ENCODE results near the gene LONP1. TPM values are rescaled to one million over a fixed set of nuclear protein-coding genes. Genes with fewer than 3 reads are reported as not detected.

LONP1 gene
- total and polyA plus RNA-seq, 4 donors = 32.3 to 83.9 (median 57.5) TPM

DNA sequence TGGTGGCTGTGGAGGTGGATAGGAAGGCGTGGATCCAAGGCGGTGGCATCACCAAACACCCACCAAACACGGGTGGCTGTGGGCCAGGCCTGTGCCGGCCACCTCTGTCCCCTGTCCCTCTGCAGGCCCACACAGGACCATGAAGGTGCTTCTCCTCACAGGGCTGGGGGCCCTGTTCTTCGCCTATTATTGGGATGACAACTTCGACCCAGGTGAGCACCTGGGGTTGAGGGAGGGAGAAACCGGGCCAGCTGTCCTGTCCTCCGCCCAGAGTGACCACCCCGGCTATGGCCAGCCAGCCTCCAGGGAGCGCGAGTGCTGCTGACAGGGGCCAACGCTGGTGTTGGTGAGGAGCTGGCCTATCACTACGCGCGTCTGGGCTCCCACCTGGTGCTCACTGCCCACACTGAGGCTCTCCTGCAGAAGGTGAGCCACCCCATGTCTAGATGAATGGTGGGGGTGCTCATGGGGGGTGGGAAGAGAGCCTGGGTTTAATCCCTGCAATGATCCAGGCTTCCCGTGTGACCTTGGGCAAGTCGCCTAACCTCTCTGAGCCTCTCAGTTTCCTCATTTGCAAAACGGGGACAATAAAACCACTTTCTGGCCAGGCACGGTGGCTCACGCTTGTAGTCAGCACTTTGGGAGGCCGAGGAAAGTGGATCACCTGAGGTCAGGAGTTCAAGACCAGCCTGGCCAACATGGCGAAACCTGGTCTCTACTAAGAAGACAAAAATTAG lies 35.1 kb downstream of the LONP1 start:
- DNase-seq (ENCODE audit: low spot score) = no peak
- H3K4me3 ChIP-seq (ENCODE audit: low read depth in 1 of 3, low read length in 3 of 3) = no peak overlapping the region
- TF ChIP-seq, protein P1, sequence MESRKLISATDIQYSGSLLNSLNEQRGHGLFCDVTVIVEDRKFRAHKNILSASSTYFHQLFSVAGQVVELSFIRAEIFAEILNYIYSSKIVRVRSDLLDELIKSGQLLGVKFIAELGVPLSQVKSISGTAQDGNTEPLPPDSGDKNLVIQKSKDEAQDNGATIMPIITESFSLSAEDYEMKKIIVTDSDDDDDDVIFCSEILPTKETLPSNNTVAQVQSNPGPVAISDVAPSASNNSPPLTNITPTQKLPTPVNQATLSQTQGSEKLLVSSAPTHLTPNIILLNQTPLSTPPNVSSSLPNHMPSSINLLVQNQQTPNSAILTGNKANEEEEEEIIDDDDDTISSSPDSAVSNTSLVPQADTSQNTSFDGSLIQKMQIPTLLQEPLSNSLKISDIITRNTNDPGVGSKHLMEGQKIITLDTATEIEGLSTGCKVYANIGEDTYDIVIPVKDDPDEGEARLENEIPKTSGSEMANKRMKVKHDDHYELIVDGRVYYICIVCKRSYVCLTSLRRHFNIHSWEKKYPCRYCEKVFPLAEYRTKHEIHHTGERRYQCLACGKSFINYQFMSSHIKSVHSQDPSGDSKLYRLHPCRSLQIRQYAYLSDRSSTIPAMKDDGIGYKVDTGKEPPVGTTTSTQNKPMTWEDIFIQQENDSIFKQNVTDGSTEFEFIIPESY (IDR thresholded peaks at IDR 0.05) = no peak
- no peak for TF ChIP-seq MAX (IDR thresholded peaks at IDR 0.05)
- no peak for TF ChIP-seq RAD21 (IDR thresholded peaks at IDR 0.05)
- TF ChIP-seq RXRA (IDR thresholded peaks at IDR 0.05) = no peak
- no peak for TF ChIP-seq EGR1 (IDR thresholded peaks at IDR 0.05; ENCODE audit: low read depth in 2 of 2)
- TF ChIP-seq YY1 (IDR thresholded peaks at IDR 0.05) = no peak
- no peak for TF ChIP-seq HNF4G (IDR thresholded peaks at IDR 0.05)
- TF ChIP-seq JUND (IDR thresholded peaks at IDR 0.05) = no peak
- TF ChIP-seq FOXA1 (IDR thresholded peaks at IDR 0.05) = no peak
- TF ChIP-seq NR2F2 (IDR thresholded peaks at IDR 0.05) = no peak
- TF ChIP-seq FOXA2 (IDR thresholded peaks at IDR 0.05) = no peak
- TF ChIP-seq ATF3 (IDR thresholded peaks at IDR 0.05) = no peak
- TF ChIP-seq, protein P2, sequence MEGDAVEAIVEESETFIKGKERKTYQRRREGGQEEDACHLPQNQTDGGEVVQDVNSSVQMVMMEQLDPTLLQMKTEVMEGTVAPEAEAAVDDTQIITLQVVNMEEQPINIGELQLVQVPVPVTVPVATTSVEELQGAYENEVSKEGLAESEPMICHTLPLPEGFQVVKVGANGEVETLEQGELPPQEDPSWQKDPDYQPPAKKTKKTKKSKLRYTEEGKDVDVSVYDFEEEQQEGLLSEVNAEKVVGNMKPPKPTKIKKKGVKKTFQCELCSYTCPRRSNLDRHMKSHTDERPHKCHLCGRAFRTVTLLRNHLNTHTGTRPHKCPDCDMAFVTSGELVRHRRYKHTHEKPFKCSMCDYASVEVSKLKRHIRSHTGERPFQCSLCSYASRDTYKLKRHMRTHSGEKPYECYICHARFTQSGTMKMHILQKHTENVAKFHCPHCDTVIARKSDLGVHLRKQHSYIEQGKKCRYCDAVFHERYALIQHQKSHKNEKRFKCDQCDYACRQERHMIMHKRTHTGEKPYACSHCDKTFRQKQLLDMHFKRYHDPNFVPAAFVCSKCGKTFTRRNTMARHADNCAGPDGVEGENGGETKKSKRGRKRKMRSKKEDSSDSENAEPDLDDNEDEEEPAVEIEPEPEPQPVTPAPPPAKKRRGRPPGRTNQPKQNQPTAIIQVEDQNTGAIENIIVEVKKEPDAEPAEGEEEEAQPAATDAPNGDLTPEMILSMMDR (IDR thresholded peaks at IDR 0.05; ENCODE audit: low read depth, low read length, missing input control) = no peak
- TF ChIP-seq TAF1 (conservative IDR thresholded peaks at IDR 0.05) = no peak
- 93% methylated on average over 22 of the region's 22 CpGs for WGBS
- no peak overlapping the region for H3K9ac ChIP-seq (ENCODE audit: low read depth in 1 of 2, low read length in 2 of 2)
- H3K9me3 ChIP-seq (ENCODE audit: control insufficient read depth in 4 of 4, low read length in 3 of 4) = no peaks in the 10 kb centered on the region
- H3K4me1 ChIP-seq (ENCODE audit: control insufficient read depth in 4 of 4, insufficient read depth in 4 of 4, low read length in 3 of 4) = peaks cover 2 to 16% (median 11%) of the 10 kb centered on the region in 4 donors
- no peak overlapping the region for H3K27ac ChIP-seq (ENCODE audit: low read depth in 1 of 2, low read length in 2 of 2)
- H3K36me3 ChIP-seq (ENCODE audit: control insufficient read depth in 4 of 4, insufficient read depth in 3 of 4, low read depth in 1 of 4, low read length in 3 of 4) = no peaks in the 10 kb centered on the region
- no peaks in the 10 kb centered on the region for H3K27me3 ChIP-seq (ENCODE audit: control insufficient read depth in 4 of 4, insufficient read depth in 4 of 4, low read length in 3 of 4)

DNA sequence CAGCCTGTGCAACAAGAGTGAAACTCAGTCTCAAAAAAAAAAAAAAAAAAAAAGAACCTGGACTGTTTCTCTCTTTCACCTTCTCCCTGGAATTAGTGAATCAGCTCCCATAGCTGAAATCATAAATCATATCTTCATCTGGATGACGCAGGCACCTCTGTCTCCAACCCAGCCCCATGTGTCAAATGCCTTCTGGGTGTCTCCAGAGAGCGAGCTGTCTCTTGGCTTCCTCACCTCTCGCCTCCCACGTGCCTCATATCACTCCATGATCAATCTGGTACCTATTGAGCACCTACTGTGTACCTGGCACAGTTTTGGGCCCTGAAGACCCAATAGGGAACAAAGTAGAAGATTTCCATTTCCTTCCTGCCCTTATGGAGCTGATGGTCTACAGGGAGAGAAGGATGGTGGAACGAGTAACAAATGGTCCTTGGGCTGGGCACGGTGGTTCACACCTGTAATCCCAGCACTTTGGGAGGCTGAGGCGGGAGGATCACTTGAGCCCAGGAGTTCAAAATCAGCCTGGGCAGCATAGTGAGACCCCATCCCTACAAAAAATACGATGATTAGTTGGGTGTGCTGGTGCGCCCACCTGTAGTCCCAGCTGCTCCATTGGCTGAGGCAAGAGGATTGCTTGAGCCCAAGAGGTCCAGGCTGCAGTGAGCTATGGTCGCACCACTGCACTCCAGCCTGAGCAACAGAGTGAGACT lies 36.6 kb downstream of the LONP1 start:
- TF ChIP-seq RXRA (IDR thresholded peaks at IDR 0.05) (no peak), HNF4G (IDR thresholded peaks at IDR 0.05) (no peak), JUND (IDR thresholded peaks at IDR 0.05) (no peak), TAF1 (conservative IDR thresholded peaks at IDR 0.05) (no peak)
- TF ChIP-seq, protein P2 (IDR thresholded peaks at IDR 0.05; ENCODE audit: low read depth, low read length, missing input control) = no peak
- no peaks in the 10 kb centered on the region for H3K9me3 ChIP-seq (ENCODE audit: control insufficient read depth in 4 of 4, low read length in 3 of 4)
- 95% methylated on average over 10 of the region's 10 CpGs for WGBS

More for the DNA sequence above, 36.6 kb downstream of the LONP1 start:
- Histone ChIP-seq H3K27ac (ENCODE audit: low read depth in 1 of 2, low read length in 2 of 2) (no peak overlapping the region), H3K4me3 (ENCODE audit: low read depth in 1 of 3, low read length in 3 of 3) (no peak overlapping the region), H3K9ac (ENCODE audit: low read depth in 1 of 2, low read length in 2 of 2) (no peak overlapping the region), H3K4me1 (ENCODE audit: control insufficient read depth in 4 of 4, insufficient read depth in 4 of 4, low read length in 3 of 4) (peaks cover 9 to 24% (median 15%) of the 10 kb centered on the region in 4 donors), H3K36me3 (ENCODE audit: control insufficient read depth in 4 of 4, insufficient read depth in 3 of 4, low read depth in 1 of 4, low read length in 3 of 4) (no peaks in the 10 kb centered on the region), H3K27me3 (ENCODE audit: control insufficient read depth in 4 of 4, insufficient read depth in 4 of 4, low read length in 3 of 4) (no peaks in the 10 kb centered on the region)
- DNase-seq (ENCODE audit: low spot score) = no peak

Data from liver (tissue), 9 donors.